ENCODE data around the gene DNASE1L3. TPM values are rescaled to one million over a fixed set of nuclear protein-coding genes. Genes with fewer than 3 reads are reported as not detected.

Gene DNASE1L3
- total and polyA plus RNA-seq, 2 experiments from 2014 or later = not detected

GRCh38 chr3:58215317-58216025, 4.7 kb upstream of the DNASE1L3 start:
- Mint-ChIP-seq H3K4me3 (no peak overlapping the region), H3K9me3 (no peaks in the 10 kb centered on the region), H3K27me3 (ENCODE audit: insufficient read depth, low read depth, poor library complexity) (no peaks in the 10 kb centered on the region), H3K4me1 (peaks cover 4% of the 10 kb centered on the region; the same call in 2 of the 3 replicates), H3K36me3 (ENCODE audit: low read depth) (no peaks in the 10 kb centered on the region), H3K27ac (no peak overlapping the region)
- no peaks in the 10 kb centered on the region for H3K36me3 ChIP-seq (ENCODE audit: insufficient read depth)
- H3F3A ChIP-seq (replicated peaks; ENCODE audit: low read depth) = no peaks in the 10 kb centered on the region
- H3K4me1 ChIP-seq (ENCODE audit: insufficient read depth) = no peaks in the 10 kb centered on the region; the same call in 1 of the 2 replicates
- TF ChIP-seq EZH2 (IDR thresholded peaks at IDR 0.05; ENCODE audit: low read depth, unreplicated experiment) = no peak
- TF ChIP-seq ZNF114 (CRISPR knock-in tag; IDR thresholded peaks at IDR 0.05) = no peak
- TF ChIP-seq CTCF (conservative IDR thresholded peaks at IDR 0.05; ENCODE audit: low read depth in 2 of 2) = no peak
- TF ChIP-seq, protein P1, sequence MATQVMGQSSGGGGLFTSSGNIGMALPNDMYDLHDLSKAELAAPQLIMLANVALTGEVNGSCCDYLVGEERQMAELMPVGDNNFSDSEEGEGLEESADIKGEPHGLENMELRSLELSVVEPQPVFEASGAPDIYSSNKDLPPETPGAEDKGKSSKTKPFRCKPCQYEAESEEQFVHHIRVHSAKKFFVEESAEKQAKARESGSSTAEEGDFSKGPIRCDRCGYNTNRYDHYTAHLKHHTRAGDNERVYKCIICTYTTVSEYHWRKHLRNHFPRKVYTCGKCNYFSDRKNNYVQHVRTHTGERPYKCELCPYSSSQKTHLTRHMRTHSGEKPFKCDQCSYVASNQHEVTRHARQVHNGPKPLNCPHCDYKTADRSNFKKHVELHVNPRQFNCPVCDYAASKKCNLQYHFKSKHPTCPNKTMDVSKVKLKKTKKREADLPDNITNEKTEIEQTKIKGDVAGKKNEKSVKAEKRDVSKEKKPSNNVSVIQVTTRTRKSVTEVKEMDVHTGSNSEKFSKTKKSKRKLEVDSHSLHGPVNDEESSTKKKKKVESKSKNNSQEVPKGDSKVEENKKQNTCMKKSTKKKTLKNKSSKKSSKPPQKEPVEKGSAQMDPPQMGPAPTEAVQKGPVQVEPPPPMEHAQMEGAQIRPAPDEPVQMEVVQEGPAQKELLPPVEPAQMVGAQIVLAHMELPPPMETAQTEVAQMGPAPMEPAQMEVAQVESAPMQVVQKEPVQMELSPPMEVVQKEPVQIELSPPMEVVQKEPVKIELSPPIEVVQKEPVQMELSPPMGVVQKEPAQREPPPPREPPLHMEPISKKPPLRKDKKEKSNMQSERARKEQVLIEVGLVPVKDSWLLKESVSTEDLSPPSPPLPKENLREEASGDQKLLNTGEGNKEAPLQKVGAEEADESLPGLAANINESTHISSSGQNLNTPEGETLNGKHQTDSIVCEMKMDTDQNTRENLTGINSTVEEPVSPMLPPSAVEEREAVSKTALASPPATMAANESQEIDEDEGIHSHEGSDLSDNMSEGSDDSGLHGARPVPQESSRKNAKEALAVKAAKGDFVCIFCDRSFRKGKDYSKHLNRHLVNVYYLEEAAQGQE (IDR thresholded peaks at IDR 0.05; ENCODE audit: unreplicated experiment) = no peak
- no peak for TF ChIP-seq EZH2phosphoT487 (IDR thresholded peaks at IDR 0.05; ENCODE audit: unreplicated experiment)
- TF ChIP-seq JUNB (IDR thresholded peaks at IDR 0.05; ENCODE audit: unreplicated experiment) = no peak
- no peak for TF ChIP-seq POLR2AphosphoS5 (IDR thresholded peaks at IDR 0.05; ENCODE audit: low read depth)
- TF ChIP-seq CREB1 (CRISPR knock-in tag; IDR thresholded peaks at IDR 0.05; ENCODE audit: low read depth) = no peak
- no peak for TF ChIP-seq STAT1 (IDR thresholded peaks at IDR 0.05; ENCODE audit: unreplicated experiment)
- no peak for TF ChIP-seq ZNF462 (CRISPR knock-in tag; IDR thresholded peaks at IDR 0.05)
- TF ChIP-seq ZNF331 (CRISPR knock-in tag; IDR thresholded peaks at IDR 0.05; ENCODE audit: low read depth) = no peak
- TF ChIP-seq NANOG (IDR thresholded peaks at IDR 0.05; ENCODE audit: borderline replicate concordance) = no peak
- TF ChIP-seq ETS1 (IDR thresholded peaks at IDR 0.05) = no peak
- no peaks in the 10 kb centered on the region for H3K27me3 ChIP-seq (ENCODE audit: insufficient read depth)
- H3K4me3 ChIP-seq = no peak overlapping the region
- no peaks in the 10 kb centered on the region for H3K9me2 ChIP-seq (ENCODE audit: insufficient read depth)
- H3K79me2 ChIP-seq (replicated peaks; ENCODE audit: insufficient read depth) = no peaks in the 10 kb centered on the region
- DNase-seq (ENCODE audit: low spot score) (no peak), ATAC-seq (no peak)
- H4K20me1 ChIP-seq (replicated peaks; ENCODE audit: insufficient read depth) = no peaks in the 10 kb centered on the region
- H2AFZ ChIP-seq = no peak overlapping the region
- no peak overlapping the region for H3K27ac ChIP-seq (ENCODE audit: low read depth)
- H3K4me2 ChIP-seq = no peak overlapping the region

All from GM23338 (cell line).